SK-N-SH (cell line): ENCODE results near the gene P2RY11.

ENCODE experiments used
- CTCF ChIP-seq: fragments of 200-600 bp; sonication (generic); IDR thresholded peaks from 2 replicates; pipeline ENCODE4 v1.6.1; 2017; ENCODE audit warnings: antibody characterized with exemption, mild to moderate bottlenecking, moderate library complexity
- EP300 ChIP-seq, 2 experiments: IDR thresholded peaks; 2 replicates each; pipeline versions ENCODE4 v1.4.0 to v1.6.1; 2012; ENCODE audit warnings: borderline replicate concordance in 1 of 2, low read depth in 1 of 2, low read length in 1 of 2
- FOXJ3 ChIP-seq: sonication (generic); formaldehyde crosslinking; IDR thresholded peaks from 2 replicates; pipeline ENCODE4 v1.5.1; 2020; ENCODE audit warnings: mild to moderate bottlenecking, missing genetic modification reagents
- GABPA ChIP-seq: IDR thresholded peaks from 2 replicates; pipeline ENCODE4 v1.4.0; 2012; ENCODE audit warnings: low read depth, mild to moderate bottlenecking
- GATA2 ChIP-seq: sonication (generic); formaldehyde crosslinking; IDR thresholded peaks from 2 replicates; pipeline ENCODE4 v1.5.0; 2020; ENCODE audit warnings: mild to moderate bottlenecking, missing genetic modification reagents
- MAX ChIP-seq: IDR thresholded peaks from 2 replicates; pipeline ENCODE4 v1.4.0; 2012; ENCODE audit warnings: low read depth
- MXI1 ChIP-seq: IDR thresholded peaks from 2 replicates; pipeline ENCODE4 v1.6.1; 2012; ENCODE audit warnings: mild to moderate bottlenecking, low read depth, low read length, improper control_type of control experiment
- POLR2AphosphoS5 ChIP-seq: IDR thresholded peaks from 2 replicates; pipeline ENCODE4 v1.6.1; 2012; ENCODE audit warnings: low read depth, low read length
- RCOR1 ChIP-seq: fragments of 150-350 bp; IDR thresholded peaks from 2 replicates; pipeline ENCODE4 v1.6.1; 2017; ENCODE audit warnings: antibody characterized with exemption, low read length
- SIN3A ChIP-seq: IDR thresholded peaks from 2 replicates; pipeline ENCODE4 v1.6.1; 2012; ENCODE audit warnings: low read depth, mild to moderate bottlenecking, low read length, moderate library complexity, borderline replicate concordance
- TAF1 ChIP-seq: IDR thresholded peaks from 2 replicates; pipeline ENCODE4 v1.6.1; 2012; ENCODE audit warnings: low read depth, mild to moderate bottlenecking, low read length, moderate library complexity, borderline replicate concordance
- TF ChIP-seq, protein P1 (sequence below): IDR thresholded peaks from 2 replicates; pipeline ENCODE4 v1.6.1; 2012; ENCODE audit warnings: mild to moderate bottlenecking, low read depth, low read length, moderate library complexity
- TF ChIP-seq, protein P2 (sequence below): IDR thresholded peaks from 2 replicates; pipeline ENCODE4 v1.4.0; 2012; ENCODE audit warnings: low read depth, borderline replicate concordance

GRCh38 chr19:10104665-10105508 lies 6.6 kb upstream of the P2RY11 start:
- TF ChIP-seq CTCF: no peak
- no peak for TF ChIP-seq EP300 (IDR thresholded peaks at IDR 0.05; ENCODE audit: borderline replicate concordance in 1 of 2, low read depth in 1 of 2, low read length in 1 of 2)
- no peak for TF ChIP-seq SIN3A
- no peak for TF ChIP-seq MAX
- no peak for TF ChIP-seq GABPA
- no peak for TF ChIP-seq TAF1
- TF ChIP-seq MXI1: no peak
- no peak for TF ChIP-seq RCOR1
- TF ChIP-seq, protein P1, sequence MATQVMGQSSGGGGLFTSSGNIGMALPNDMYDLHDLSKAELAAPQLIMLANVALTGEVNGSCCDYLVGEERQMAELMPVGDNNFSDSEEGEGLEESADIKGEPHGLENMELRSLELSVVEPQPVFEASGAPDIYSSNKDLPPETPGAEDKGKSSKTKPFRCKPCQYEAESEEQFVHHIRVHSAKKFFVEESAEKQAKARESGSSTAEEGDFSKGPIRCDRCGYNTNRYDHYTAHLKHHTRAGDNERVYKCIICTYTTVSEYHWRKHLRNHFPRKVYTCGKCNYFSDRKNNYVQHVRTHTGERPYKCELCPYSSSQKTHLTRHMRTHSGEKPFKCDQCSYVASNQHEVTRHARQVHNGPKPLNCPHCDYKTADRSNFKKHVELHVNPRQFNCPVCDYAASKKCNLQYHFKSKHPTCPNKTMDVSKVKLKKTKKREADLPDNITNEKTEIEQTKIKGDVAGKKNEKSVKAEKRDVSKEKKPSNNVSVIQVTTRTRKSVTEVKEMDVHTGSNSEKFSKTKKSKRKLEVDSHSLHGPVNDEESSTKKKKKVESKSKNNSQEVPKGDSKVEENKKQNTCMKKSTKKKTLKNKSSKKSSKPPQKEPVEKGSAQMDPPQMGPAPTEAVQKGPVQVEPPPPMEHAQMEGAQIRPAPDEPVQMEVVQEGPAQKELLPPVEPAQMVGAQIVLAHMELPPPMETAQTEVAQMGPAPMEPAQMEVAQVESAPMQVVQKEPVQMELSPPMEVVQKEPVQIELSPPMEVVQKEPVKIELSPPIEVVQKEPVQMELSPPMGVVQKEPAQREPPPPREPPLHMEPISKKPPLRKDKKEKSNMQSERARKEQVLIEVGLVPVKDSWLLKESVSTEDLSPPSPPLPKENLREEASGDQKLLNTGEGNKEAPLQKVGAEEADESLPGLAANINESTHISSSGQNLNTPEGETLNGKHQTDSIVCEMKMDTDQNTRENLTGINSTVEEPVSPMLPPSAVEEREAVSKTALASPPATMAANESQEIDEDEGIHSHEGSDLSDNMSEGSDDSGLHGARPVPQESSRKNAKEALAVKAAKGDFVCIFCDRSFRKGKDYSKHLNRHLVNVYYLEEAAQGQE: no peak
- TF ChIP-seq POLR2AphosphoS5: no peak
- TF ChIP-seq, protein P2, sequence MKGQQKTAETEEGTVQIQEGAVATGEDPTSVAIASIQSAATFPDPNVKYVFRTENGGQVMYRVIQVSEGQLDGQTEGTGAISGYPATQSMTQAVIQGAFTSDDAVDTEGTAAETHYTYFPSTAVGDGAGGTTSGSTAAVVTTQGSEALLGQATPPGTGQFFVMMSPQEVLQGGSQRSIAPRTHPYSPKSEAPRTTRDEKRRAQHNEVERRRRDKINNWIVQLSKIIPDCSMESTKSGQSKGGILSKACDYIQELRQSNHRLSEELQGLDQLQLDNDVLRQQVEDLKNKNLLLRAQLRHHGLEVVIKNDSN: no peak
- no peak for TF ChIP-seq FOXJ3 (CRISPR knock-in tag)
- TF ChIP-seq GATA2 (CRISPR knock-in tag): no peak
